GM18909 (cell line): ENCODE measurements around the gene TFRC.
"Not testable (repeated sequence)": the region's sequence is repeated elsewhere in the genome, so short reads cannot be mapped to it uniquely, and the experiment has no call there.

Source experiments
- ATAC-seq: cut with Tn5 transposase; IDR thresholded peaks from one replicate; pipeline ENCODE4 v1.9.1; 2021; ENCODE audit warnings: mild to moderate bottlenecking; ENCODE audit not compliant: unreplicated experiment, poor library complexity

The TFRC gene

DNA sequence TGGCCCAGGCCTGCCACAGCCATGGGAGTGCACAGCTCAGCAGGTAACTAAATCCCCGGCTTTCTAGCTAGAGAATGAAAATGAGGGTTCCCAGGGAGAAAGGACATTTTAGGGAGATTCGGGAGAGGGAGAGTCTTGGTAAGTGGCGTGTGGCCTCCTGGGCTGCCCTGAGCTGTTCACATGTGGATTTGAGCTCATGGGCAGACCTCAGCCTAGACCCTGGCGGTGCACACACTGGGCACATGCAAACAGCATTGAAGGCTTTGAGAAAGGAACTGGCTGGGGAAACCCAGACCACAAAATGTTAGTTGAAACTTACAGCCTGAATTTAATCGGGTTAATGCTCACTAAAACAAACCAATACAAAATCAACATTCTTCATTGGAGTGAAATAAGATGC lies 72.4 kb downstream of the TFRC start:
- no peak for ATAC-seq

DNA sequence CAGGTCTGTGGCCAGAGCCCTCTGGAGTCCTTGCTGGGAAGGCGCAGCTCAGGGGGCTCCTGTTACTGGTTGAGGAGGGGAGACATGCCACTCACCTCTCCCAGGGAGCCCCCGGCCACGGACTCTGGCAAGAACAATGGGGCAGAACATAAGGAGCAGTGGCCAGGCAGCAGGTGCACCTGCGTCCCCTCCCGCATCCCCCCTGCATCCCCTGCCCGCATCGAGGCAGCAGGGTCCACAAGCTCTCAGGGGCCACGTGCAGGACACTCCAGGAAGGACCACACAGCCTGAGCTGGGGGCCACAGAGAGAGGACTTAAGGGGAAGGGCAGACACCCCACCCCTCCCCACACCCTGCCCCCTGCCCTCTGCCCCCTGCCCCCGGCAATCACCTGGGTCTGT lies 73.0 kb downstream of the TFRC start:
- ATAC-seq = no peak

DNA sequence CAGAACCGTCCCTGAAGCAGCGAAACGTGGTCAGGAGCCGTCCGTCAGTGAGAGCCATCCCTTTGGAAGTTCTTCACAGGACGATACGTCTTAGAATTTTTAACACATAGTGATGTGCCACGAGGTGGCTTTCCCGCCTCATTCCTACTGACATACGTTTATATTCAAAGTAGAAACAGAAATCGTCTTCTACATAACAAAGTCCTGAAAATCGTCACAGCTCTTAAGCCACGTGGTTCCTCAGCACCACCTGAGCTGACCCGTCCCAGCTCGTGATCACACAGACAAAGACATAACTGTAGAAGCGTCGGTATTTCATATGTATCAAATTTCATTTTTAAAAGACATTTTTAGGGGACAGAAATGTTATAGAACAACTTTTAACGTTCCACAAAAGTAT lies 73.5 kb downstream of the TFRC start:
- no peak for ATAC-seq

DNA sequence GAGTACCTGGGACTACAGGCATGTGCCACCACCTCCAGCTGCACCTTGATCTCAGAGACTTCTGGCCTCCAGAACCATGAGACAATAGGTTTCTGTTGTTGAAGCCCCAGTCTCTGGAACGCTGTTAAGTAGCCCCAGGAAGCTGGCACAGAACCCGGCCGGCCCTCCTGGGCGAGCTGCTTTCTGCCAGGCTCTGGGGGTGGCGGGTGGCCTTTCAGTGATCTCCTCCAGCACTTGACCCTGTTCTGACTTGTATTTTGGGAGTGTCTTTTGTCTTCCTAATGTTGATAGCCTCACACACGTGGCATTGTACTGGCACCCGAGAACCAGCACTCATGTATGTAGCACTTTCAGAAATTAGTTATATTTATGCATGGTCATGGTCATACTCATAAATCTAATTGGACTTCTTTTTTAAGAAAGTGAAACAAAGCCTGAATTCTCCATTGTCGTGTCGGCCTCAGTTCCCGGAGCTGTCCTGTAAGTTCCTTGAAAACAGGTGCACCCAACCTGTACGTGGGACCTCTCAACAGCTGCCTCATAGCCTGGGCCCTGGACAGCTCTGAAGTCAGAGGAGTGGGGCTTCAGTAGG lies 74.0 kb downstream of the TFRC start:
- ATAC-seq = no peak

DNA sequence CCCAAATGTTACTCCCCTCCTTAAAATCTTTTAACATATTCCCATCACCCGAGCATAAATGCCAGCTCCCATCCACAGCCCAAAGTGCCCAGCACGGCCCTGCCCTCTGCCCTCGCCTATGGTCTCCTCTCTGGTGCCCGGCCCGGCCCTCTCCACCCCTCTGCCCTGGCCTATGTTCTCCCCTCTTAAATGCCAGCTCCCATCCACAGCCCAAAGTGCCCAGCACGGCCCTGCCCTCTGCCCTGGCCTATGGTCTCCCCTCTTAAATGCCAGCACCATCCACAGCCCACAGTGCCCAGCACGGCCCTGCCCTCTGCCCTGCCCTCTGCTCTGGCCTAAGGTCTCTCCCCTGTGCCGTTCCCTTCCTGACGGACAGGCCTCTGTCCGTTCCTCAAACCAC lies 76.6 kb downstream of the TFRC start:
- ATAC-seq = not testable (repeated sequence)

DNA sequence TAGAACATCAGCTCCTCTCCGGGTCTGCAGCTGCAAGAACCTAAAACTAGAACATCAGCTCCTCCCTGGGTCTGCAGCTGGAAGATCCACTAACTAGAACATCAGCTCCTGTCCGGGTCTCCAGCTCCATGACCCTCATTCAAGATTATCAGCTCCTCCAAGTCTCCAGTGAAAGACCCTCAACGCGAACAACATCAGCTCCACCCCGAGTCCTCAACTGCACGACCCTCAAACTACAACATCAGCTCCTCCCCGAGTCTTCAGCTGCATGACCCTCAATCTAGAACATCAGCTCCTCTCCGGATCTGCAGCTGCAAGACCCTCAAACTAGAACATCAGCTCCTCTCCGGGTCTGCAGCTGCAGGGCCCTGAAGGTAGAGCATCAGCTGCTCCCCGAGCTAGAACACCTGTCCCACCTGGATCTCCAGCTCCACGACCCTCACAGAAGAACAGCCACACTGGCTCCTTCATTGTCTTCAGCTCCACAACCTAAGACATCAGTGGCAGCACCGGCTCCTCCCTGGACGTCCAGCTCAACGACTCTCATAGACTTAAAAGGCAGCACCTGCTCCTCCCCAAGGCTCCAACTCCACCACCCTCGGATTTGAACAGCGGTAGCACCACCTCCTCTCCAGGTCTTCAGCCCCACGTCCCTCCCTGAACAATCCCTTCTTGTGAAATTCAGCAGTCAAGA lies 77.4 kb downstream of the TFRC start:
- ATAC-seq = not testable (repeated sequence)

DNA sequence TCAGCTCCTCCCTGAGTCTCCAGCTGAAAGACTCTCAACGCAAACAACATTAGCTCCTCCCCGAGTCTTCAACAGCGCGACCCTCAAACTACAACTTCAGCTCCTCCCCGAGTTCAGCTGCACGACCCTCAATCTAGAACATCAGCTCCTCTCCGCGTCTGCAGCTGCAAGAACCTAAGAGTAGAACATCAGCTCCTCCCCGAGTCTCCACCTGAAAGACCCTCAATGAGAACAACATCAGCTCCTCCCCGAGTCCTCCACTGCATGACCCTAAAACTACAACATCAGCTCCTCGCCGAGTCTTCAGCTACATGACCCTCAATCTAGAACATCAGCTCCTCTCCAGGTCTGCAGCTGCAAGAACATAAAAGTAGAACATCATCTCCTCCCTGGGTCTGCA lies 78.3 kb downstream of the TFRC start:
- ATAC-seq = no peak

DNA sequence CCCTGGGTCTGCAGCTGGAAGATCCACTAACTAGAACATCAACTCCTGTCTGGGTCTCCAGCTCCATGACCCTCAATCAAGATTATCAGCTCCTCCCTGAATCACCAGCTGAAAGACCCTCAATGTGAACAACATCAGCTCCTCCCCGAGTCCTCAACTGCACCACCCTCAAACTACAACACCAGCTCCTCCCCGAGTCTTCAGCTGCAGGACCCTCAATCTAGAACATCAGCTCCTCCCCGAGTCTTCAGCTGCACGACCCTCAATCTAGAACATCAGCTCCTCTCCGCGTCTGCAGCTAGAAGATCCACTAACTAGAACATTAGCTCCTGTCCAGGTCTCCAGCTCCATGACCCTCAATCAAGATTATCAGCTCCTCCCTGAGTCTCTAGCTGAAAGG lies 79.2 kb downstream of the TFRC start:
- ATAC-seq = not testable (repeated sequence)

DNA sequence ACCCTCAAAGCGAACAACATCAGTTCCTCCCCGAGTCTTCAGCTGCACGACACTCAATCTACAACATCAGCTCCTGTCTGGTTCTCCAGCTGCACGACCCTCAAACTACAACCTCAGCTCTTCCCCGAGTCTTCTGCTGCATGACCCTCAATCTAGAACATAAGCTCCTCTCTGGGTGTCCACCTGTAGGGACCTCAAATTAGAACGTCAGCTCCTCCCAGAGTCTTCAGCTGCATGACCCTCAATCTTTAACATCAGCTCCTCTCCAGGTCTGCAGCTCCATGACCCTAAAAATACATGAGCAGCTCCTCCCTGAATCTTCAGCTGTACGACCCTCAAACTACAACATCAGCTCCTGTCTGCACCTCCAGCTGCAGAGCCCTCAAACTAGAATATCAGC lies 80.7 kb downstream of the TFRC start:
- not testable (repeated sequence) for ATAC-seq

DNA sequence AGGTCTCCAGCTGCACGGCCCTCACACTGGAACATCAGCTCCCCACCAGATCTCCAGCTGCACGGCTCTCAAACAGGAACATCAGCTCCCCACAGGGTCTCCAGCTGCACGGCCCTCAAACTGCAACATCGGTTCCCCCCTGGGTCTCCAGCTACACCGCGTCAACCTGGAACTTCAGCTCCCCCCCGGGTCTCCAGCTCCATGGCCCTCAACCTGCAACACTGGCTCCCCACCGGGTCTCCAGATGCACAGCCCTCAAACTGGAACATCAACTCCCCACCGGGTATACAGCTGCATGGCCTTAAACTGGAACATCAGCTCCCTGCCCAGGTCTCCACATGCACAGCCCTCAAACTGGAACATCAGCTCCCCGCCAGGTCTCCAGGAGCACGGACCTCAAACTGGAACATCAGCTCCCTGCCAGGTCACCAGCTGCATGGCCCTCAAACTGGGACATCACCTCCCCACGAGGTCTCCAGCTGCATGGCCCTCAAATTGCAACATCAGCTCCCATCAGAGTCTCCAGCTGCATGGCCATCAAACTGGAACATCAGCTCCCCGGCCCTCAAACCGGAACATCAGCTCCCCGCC lies 81.4 kb downstream of the TFRC start:
- not testable (repeated sequence) for ATAC-seq

DNA sequence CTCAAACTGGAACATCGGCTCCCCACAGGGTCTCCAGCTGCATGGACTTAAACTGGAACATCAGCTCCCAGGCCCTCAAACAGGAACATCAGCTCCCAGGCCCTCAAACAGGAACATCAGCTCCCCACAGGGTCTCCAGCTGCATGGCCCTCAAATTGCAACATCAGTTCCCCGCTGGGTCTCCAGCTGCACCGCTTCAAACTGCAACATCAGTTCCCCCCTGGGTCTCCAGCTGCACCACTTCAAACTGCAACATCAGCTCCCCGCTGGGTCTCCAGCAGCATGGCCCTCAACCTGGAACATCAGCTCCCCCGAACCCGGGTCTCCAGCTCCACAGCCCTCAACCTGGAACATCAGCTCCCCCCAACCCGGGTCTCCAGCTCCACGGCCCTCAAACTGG lies 82.0 kb downstream of the TFRC start:
- ATAC-seq = no peak
